Endothelial cell of umbilical vein (primary cell): ENCODE data around the gene DBI. TPM values are rescaled to one million over a fixed set of nuclear protein-coding genes. Genes with fewer than 3 reads are reported as not detected.

ENCODE experiments used
- BruUV-seq: library from RNA; stranded (reverse); fragments of 400-500 nt; replicated peaks from 2 replicates; lab custom pipeline; 2021; lab: Mats Ljungman, UMichigan
- CTCF ChIA-PET: fragments of 300-600, 350-600 bp; sonication (Branson Sonifier 250); formaldehyde crosslinking; loops from one replicate; lab custom pipeline; 2021; ENCODE audit warnings: antibody characterized with exemption, inconsistent platforms; lab: Charles Lee
- POLR2A ChIA-PET: fragments of 300-600, 350-600 bp; sonication (Branson Sonifier 250); formaldehyde crosslinking; loops from one replicate; lab custom pipeline; 2021; ENCODE audit warnings: antibody characterized with exemption, inconsistent platforms; lab: Charles Lee
- DNase-seq: peaks from one replicate; pipeline ENCODE4 v3.0.0-alpha.2; 2011; ENCODE audit warnings: low read depth, low spot score
- FAIRE-seq: peaks from 2 replicates; lab custom pipeline; 2011; peaks lifted over from hg19 to GRCh38; lab: Jason Lieb, UNC
- H2AFZ ChIP-seq: 2 replicates; pipeline ENCODE4 v1.6.0; 2012; ENCODE audit warnings: low read depth, low read length, control low read depth, inconsistent platforms
- H3K27ac ChIP-seq: 2 replicates; pipeline ENCODE4 v1.5.1; 2011; ENCODE audit warnings: low read depth, mild to moderate bottlenecking, control low read depth, low read length, moderate library complexity; ENCODE audit not compliant: insufficient read depth
- H3K27me3 ChIP-seq, 2 experiments: 2 replicates each; pipeline versions ENCODE4 v1.6.0 to v1.6.1; 2011; ENCODE audit warnings: low read length in 2 of 2, mixed read lengths in 1 of 2; ENCODE audit not compliant: control insufficient read depth in 2 of 2, insufficient read depth in 2 of 2
- H3K36me3 ChIP-seq, 2 experiments: 2 replicates in 1 of 2; 3 replicates in 1 of 2; pipeline ENCODE4 v1.5.1; 2011; ENCODE audit warnings: low read length in 2 of 2, mild to moderate bottlenecking in 1 of 2, moderate library complexity in 1 of 2; ENCODE audit not compliant: control insufficient read depth in 2 of 2, insufficient read depth in 2 of 2; ENCODE audit errors: extremely low read depth in 1 of 2
- H3K4me1 ChIP-seq: 3 replicates; pipeline ENCODE4 v1.5.1; 2011; ENCODE audit warnings: mild to moderate bottlenecking, low read length; ENCODE audit not compliant: control insufficient read depth, insufficient read depth; ENCODE audit errors: extremely low read depth
- H3K4me2 ChIP-seq: 2 replicates; pipeline ENCODE4 v1.6.1; 2011; ENCODE audit warnings: low read length, control low read depth, mixed read lengths; ENCODE audit not compliant: insufficient read depth
- H3K4me3 ChIP-seq, 3 experiments: fragments of 200-600 bp in 1 of 3; sonication (generic), shearing (Covaris generic) in 1 of 3; replicated peaks in 1 of 3; 2 replicates each; pipeline ENCODE4 v1.5.1; 2011 to 2016; ENCODE audit warnings: control low read depth in 3 of 3, low read length in 3 of 3, mild to moderate bottlenecking in 2 of 3, inconsistent platforms in 1 of 3, low read depth in 1 of 3, moderate library complexity in 1 of 3; ENCODE audit not compliant: insufficient read depth in 1 of 3
- H3K79me2 ChIP-seq: 2 replicates; pipeline ENCODE4 v1.6.0; 2012; ENCODE audit warnings: low read length, inconsistent platforms; ENCODE audit not compliant: control insufficient read depth, insufficient read depth
- H3K9ac ChIP-seq: replicated peaks from 2 replicates; pipeline ENCODE3; 2011; ENCODE audit warnings: low read length, control low read depth; ENCODE audit not compliant: insufficient read depth; ENCODE audit errors: extremely low read depth
- H3K9me1 ChIP-seq: replicated peaks from 3 replicates; pipeline ENCODE4 v1.6.0; 2011; ENCODE audit warnings: mild to moderate bottlenecking, low read length; ENCODE audit not compliant: control insufficient read depth, insufficient read depth; ENCODE audit errors: extremely low read depth
- H3K9me3 ChIP-seq: replicated peaks from 2 replicates; pipeline ENCODE4 v1.5.1; 2012; ENCODE audit warnings: low read length, inconsistent platforms; ENCODE audit not compliant: control insufficient read depth, insufficient read depth
- H4K20me1 ChIP-seq: replicated peaks from 2 replicates; pipeline ENCODE3; 2011; ENCODE audit warnings: mild to moderate bottlenecking, low read length; ENCODE audit not compliant: control insufficient read depth, insufficient read depth; ENCODE audit errors: extremely low read depth
- EZH2 ChIP-seq: IDR thresholded peaks from 2 replicates; pipeline ENCODE4 v1.6.1; 2012; ENCODE audit warnings: borderline replicate concordance, low read depth, mild to moderate bottlenecking, moderate library complexity, low read length, inconsistent platforms; ENCODE audit not compliant: severe bottlenecking
- FOS ChIP-seq: IDR thresholded peaks from 2 replicates; pipeline ENCODE4 v1.6.1; 2011; ENCODE audit warnings: mild to moderate bottlenecking, low read length, moderate library complexity, borderline replicate concordance; ENCODE audit not compliant: insufficient read depth
- GATA2 ChIP-seq: IDR thresholded peaks from 2 replicates; pipeline ENCODE4 v1.7.0; 2011; ENCODE audit warnings: low read depth, mild to moderate bottlenecking, moderate library complexity, mixed read lengths, low read length; ENCODE audit not compliant: insufficient read length, insufficient read depth
- JUN ChIP-seq: IDR thresholded peaks from 2 replicates; pipeline ENCODE4 v1.6.1; 2011; ENCODE audit warnings: borderline replicate concordance, low read depth; ENCODE audit not compliant: insufficient read length, insufficient read depth
- MYC ChIP-seq: IDR thresholded peaks from one replicate; pipeline ENCODE4 v1.6.1; 2011; ENCODE audit warnings: mild to moderate bottlenecking, low read depth, low read length
- POLR2A ChIP-seq: IDR thresholded peaks from 2 replicates; pipeline ENCODE4 v1.6.1; 2012; ENCODE audit warnings: low read depth, mild to moderate bottlenecking, control low read depth, low read length
- POLR2AphosphoS5 ChIP-seq: IDR thresholded peaks from 2 replicates; pipeline ENCODE4 v1.6.1; 2012; ENCODE audit warnings: low read depth, mild to moderate bottlenecking, control low read depth, low read length, moderate library complexity; ENCODE audit not compliant: insufficient read depth
- dilution Hi-C: fragments of 300-500 bp; cut with MboI; formaldehyde crosslinking; loops from one replicate; pipeline ENCODE4 v1.15.0; 2019; ENCODE audit warnings: low sequenced_read_pairs; ENCODE audit not compliant: extremely low pct_ligation_motif_present
- intact Hi-C: fragments of 100-400 bp; cut with micrococcal nuclease; formaldehyde crosslinking; loops from one replicate; pipeline ENCODE4 v1.10.0; 2022
- polyA plus RNA-seq, 4 experiments: library from polyadenylated mRNA; depleted of rRNA in 3 of 4; stranded (reverse) in 3 of 4; unstranded in 1 of 4; fragments of >200 nt; gene quantifications; 2 replicates each; pipeline versions ENCODE4 v1.2.1 to v1.2.3, GENCODE V29; 2011 to 2012; ENCODE audit warnings: missing spikeins in 1 of 4
- total RNA-seq: library from RNA; stranded (reverse); gene quantifications from 2 replicates; pipeline ENCODE4 v1.2.3, GENCODE V29; 2021
- TF ChIP-seq, protein P1 (sequence below), 2 donors: IDR thresholded peaks; 1 replicate in 1 of 2; 2 replicates in 1 of 2; pipeline ENCODE4 v1.5.1; 2011; ENCODE audit warnings: low read length in 2 of 2, mild to moderate bottlenecking in 2 of 2, moderate library complexity in 2 of 2, control low read depth in 1 of 2, inconsistent platforms in 1 of 2, low read depth in 1 of 2; ENCODE audit not compliant: insufficient read depth in 1 of 2; ENCODE audit errors: extremely low read depth in 1 of 2
- TF ChIP-seq, protein P2 (sequence below): IDR thresholded peaks from 2 replicates; pipeline ENCODE4 v1.6.1; 2011; ENCODE audit not compliant: insufficient read depth, insufficient read length

The DBI gene
- total and polyA plus RNA-seq, 2 donors (not counting 3 experiments of a cell fraction or from before 2014, with no cell fraction given): 214 to 233 TPM

DNA sequence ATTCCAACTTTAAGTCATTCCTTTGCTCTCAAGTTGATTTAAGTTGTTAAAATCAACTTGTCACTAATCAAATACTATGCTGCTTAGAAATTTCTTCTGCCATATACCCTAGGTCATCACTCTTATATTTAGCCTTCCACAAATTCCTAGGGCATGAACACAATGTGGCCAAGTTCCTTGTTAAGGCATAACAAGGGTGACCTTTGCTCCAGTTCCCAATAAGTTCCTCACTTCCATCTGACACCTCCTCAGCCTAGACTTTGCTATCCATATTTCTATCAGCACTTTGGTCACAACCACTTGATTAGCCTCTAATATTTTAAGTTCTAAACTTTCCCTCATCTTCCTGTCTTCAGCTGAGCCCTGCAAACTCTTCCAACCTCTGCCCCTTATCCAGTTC, 55.0 kb downstream of the DBI start:
- TF ChIP-seq FOS: no peak
- no peak for TF ChIP-seq POLR2A
- TF ChIP-seq, protein P1, sequence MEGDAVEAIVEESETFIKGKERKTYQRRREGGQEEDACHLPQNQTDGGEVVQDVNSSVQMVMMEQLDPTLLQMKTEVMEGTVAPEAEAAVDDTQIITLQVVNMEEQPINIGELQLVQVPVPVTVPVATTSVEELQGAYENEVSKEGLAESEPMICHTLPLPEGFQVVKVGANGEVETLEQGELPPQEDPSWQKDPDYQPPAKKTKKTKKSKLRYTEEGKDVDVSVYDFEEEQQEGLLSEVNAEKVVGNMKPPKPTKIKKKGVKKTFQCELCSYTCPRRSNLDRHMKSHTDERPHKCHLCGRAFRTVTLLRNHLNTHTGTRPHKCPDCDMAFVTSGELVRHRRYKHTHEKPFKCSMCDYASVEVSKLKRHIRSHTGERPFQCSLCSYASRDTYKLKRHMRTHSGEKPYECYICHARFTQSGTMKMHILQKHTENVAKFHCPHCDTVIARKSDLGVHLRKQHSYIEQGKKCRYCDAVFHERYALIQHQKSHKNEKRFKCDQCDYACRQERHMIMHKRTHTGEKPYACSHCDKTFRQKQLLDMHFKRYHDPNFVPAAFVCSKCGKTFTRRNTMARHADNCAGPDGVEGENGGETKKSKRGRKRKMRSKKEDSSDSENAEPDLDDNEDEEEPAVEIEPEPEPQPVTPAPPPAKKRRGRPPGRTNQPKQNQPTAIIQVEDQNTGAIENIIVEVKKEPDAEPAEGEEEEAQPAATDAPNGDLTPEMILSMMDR (IDR thresholded peaks at IDR 0.05; ENCODE audit: extremely low read depth in 1 of 2, insufficient read depth in 1 of 2, low read depth in 1 of 2, low read length in 2 of 2): no peak
- TF ChIP-seq EZH2: no peak
- TF ChIP-seq POLR2AphosphoS5: no peak
- TF ChIP-seq, protein P2, sequence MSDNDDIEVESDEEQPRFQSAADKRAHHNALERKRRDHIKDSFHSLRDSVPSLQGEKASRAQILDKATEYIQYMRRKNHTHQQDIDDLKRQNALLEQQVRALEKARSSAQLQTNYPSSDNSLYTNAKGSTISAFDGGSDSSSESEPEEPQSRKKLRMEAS: no peak
- TF ChIP-seq MYC: no peak
- TF ChIP-seq GATA2: no peak
- TF ChIP-seq JUN: no peak
- dilution Hi-C loops: no loop called here
- Histone ChIP-seq H3K36me3 (no peaks in the 10 kb centered on the region), H3K9ac (no peak overlapping the region), H3K4me3 (no peak overlapping the region), H3K4me2 (no peak overlapping the region), H3K27me3 (peaks cover 28% of the 10 kb centered on the region in 2 experiments), H4K20me1 (no peaks in the 10 kb centered on the region), H3K9me3 (no peaks in the 10 kb centered on the region), H3K79me2 (no peaks in the 10 kb centered on the region), H2AFZ (no peak overlapping the region), H3K9me1 (no peaks in the 10 kb centered on the region), H3K27ac (no peak overlapping the region), H3K4me1 (no peaks in the 10 kb centered on the region)
- intact Hi-C loops: no loop called here
- BruUV-seq: no TSS peak
- DNase-seq (no peak), FAIRE-seq (no peak)
- POLR2A ChIA-PET: no interaction called here
- CTCF ChIA-PET: interaction anchor here (1.4 kb wide), 1 partner anchor 55 kb away, joined by 4 read pairs; no protein-coding TSS in a partner anchor

Other genes with a start within 250 kb of the DBI start
- gene C1QL2, start 208.2 kb upstream of the DBI start, total RNA-seq: not detected in 2 replicates
- gene C1QL2, start 208.2 kb upstream of the DBI start, polyA plus RNA-seq: not detected in 2 replicates
- 12.7 and 17.4 TPM in 2 replicates for gene STEAP3, start 143.1 kb upstream of the DBI start, total RNA-seq
- 8.6 and 10.6 TPM in 2 replicates for gene STEAP3, start 143.1 kb upstream of the DBI start, polyA plus RNA-seq
- gene C2orf76, start 143 bp upstream of the DBI start, total RNA-seq: 12.0 and 12.1 TPM in 2 replicates
- gene C2orf76, start 143 bp upstream of the DBI start, polyA plus RNA-seq: 6.0 and 7.4 TPM in 2 replicates
- 2.9 and 3.5 TPM in 2 replicates for gene TMEM37, start 64.9 kb downstream of the DBI start, total RNA-seq
- 13.6 and 16.2 TPM in 2 replicates for gene TMEM37, start 64.9 kb downstream of the DBI start, polyA plus RNA-seq
- not detected in 2 replicates for gene SCTR, start 157.5 kb downstream of the DBI start, total RNA-seq
- gene SCTR, start 157.5 kb downstream of the DBI start, polyA plus RNA-seq: not detected in 2 replicates
- gene CFAP221, start 177.5 kb downstream of the DBI start, total RNA-seq: not detected in 2 replicates
- gene CFAP221, start 177.5 kb downstream of the DBI start, polyA plus RNA-seq: 0.05 and 0.06 TPM in 2 replicates